Measurements from ENCODE around the gene NCAM1.

The NCAM1 gene

DNA sequence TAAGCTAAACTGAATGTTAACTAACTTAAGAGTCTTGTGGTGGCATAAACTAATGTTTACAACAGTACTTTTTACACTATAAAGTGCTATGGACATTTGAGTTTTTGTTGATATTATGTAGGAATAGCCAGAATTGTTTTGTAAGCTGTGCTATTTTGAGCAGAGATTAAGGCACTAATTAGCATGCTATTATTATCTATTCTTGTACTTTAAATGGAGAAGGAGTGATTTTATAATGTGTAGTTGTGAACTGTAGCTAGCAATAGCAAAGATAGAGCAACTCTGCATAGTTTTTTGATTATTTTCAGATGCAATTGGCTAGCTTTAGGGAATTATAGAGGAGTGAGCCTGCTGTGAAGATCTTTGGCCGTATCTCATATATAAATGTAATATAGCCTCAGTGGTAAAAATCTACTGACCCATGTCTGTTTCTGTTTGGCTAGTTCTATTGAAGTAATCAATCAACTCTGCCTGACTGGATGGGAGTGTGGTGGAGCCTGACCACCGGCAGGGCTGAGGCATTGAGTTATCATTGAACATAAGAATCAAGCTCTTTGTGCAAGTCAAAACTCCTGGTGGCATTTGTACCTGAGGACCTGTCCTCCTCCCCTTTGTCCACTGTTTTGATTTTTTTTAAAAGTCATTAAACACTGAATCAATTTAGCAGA is 34.3 kb downstream of the NCAM1 start:
- no peaks in the 10 kb centered on the region for H3K4me1 Mint-ChIP-seq
- H3K9me3 Mint-ChIP-seq = no peaks in the 10 kb centered on the region
- H3K4me3 Mint-ChIP-seq = no peak overlapping the region
- no peak for DNase-seq (ENCODE audit: low spot score in 2 of 2)
- H3K27ac Mint-ChIP-seq = no peak overlapping the region
- H3K36me3 Mint-ChIP-seq = no peaks in the 10 kb centered on the region
- ATAC-seq = no peak

GRCh38 chr11:112996994-112997393 is 35.8 kb downstream of the NCAM1 start:
- H3K9me3 Mint-ChIP-seq = no peaks in the 10 kb centered on the region
- H3K36me3 Mint-ChIP-seq = no peaks in the 10 kb centered on the region
- H3K4me1 Mint-ChIP-seq = no peaks in the 10 kb centered on the region
- H3K27ac Mint-ChIP-seq = no peak overlapping the region
- H3K4me3 Mint-ChIP-seq = no peak overlapping the region
- DNase-seq (ENCODE audit: low spot score in 2 of 2) = no peak
- ATAC-seq = no peak

- ATAC-seq (no peak), DNase-seq (ENCODE audit: low spot score in 2 of 2) (no peak)
- Mint-ChIP-seq H3K36me3 (no peaks in the 10 kb centered on the region), H3K4me3 (no peak overlapping the region), H3K27ac (no peak overlapping the region), H3K9me3 (no peaks in the 10 kb centered on the region), H3K4me1 (no peaks in the 10 kb centered on the region)
Observed at GRCh38 chr11:112997857-112998466, 36.7 kb downstream of the NCAM1 start.

GRCh38 chr11:112999520-112999919 is 38.3 kb downstream of the NCAM1 start:
- DNase-seq (ENCODE audit: low spot score in 2 of 2) (no peak), ATAC-seq (no peak)
- H3K36me3 Mint-ChIP-seq = no peaks in the 10 kb centered on the region
- no peaks in the 10 kb centered on the region for H3K4me1 Mint-ChIP-seq
- no peak overlapping the region for H3K4me3 Mint-ChIP-seq
- no peak overlapping the region for H3K27ac Mint-ChIP-seq
- no peaks in the 10 kb centered on the region for H3K9me3 Mint-ChIP-seq

- no peaks in the 10 kb centered on the region for H3K9me3 Mint-ChIP-seq
- no peak overlapping the region for H3K27ac Mint-ChIP-seq
- H3K4me3 Mint-ChIP-seq = no peak overlapping the region
- no peak for ATAC-seq
- DNase-seq (ENCODE audit: low spot score in 2 of 2) = no peak
- no peaks in the 10 kb centered on the region for H3K4me1 Mint-ChIP-seq
- H3K36me3 Mint-ChIP-seq = no peaks in the 10 kb centered on the region
Observed at GRCh38 chr11:113001709-113002108, 40.5 kb downstream of the NCAM1 start.

- no peaks in the 10 kb centered on the region for H3K36me3 Mint-ChIP-seq
- no peak overlapping the region for H3K27ac Mint-ChIP-seq
- no peaks in the 10 kb centered on the region for H3K4me1 Mint-ChIP-seq
- H3K9me3 Mint-ChIP-seq = peaks cover 2% of the 10 kb centered on the region
- no peak overlapping the region for H3K4me3 Mint-ChIP-seq
- ATAC-seq (no peak), DNase-seq (ENCODE audit: low spot score in 2 of 2) (no peak)
Observed at GRCh38 chr11:113006896-113007445, 45.8 kb downstream of the NCAM1 start.

DNA sequence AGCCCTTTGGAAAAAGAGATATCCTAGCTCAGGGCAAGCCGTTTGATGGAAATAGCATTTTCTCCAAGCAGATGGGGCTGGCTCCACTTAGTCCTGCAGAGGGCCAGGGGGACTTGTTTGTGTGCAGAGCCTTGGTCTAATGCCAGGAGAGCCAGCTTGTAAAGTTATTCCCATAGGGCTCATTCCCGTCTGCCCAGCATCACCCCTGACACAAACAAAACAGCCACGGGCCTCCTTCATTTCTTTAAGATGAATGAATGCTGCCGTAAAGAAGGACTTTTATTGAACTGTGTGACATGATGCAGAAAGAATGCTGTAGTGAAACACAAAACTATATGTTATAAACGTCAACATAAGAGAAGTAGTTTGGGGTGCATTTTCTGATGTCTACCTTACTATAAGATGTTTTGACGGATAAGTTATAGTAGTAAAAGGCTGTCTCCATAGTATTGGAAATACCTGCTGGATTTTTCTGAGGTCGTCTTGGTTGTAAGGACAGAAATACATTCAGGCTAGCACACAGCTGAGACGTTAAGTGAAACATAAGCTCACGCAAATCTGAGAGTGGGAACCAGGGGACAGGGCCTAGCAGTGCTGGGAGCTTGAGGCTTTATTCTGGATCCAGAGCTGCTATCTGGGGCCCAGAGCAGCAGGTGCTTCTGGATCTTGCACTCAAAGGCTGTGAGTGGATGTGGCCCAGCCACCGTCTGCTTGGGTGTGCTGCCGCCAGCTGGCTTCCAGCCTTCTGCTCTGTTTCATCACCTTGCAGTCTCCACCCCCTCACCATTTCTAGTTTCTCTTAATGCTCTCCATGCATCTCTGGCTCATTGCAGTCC is 53.3 kb downstream of the NCAM1 start:
- Mint-ChIP-seq H3K27ac (no peak overlapping the region), H3K36me3 (no peaks in the 10 kb centered on the region), H3K9me3 (peaks cover 2% of the 10 kb centered on the region), H3K4me1 (no peaks in the 10 kb centered on the region), H3K4me3 (no peak overlapping the region)
- no peak for ATAC-seq
- no peak for DNase-seq (ENCODE audit: low spot score in 2 of 2)

DNA sequence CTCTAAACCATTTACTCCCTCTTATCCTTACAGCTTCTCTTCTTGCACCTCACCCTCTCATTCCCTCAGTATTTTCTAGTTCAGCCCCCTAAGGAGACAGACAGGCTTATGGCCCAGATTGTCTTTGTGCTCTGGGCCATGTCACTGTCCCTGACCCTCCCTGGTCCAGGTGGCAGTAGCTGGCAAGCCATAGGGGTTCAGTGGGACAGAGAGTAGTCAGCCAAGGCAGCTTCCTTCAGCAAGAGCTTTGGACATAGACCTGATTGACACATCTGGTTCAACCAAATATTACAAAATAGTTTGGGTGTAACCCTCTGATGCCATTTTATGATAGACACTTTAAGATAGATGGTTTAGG is 53.9 kb downstream of the NCAM1 start:
- no peaks in the 10 kb centered on the region for H3K36me3 Mint-ChIP-seq
- H3K9me3 Mint-ChIP-seq = peaks cover 2% of the 10 kb centered on the region
- no peaks in the 10 kb centered on the region for H3K4me1 Mint-ChIP-seq
- H3K27ac Mint-ChIP-seq = no peak overlapping the region
- no peak overlapping the region for H3K4me3 Mint-ChIP-seq
- ATAC-seq (no peak), DNase-seq (ENCODE audit: low spot score in 2 of 2) (no peak)

- no peak for ATAC-seq
- H3K36me3 Mint-ChIP-seq = no peaks in the 10 kb centered on the region
- H3K27ac Mint-ChIP-seq = no peak overlapping the region
- no peak for DNase-seq (ENCODE audit: low spot score in 2 of 2)
- peaks cover under 1% of the 10 kb centered on the region for H3K9me3 Mint-ChIP-seq
- H3K4me1 Mint-ChIP-seq = no peaks in the 10 kb centered on the region
- no peak overlapping the region for H3K4me3 Mint-ChIP-seq
Observed at GRCh38 chr11:113016905-113017304, 55.7 kb downstream of the NCAM1 start.

GRCh38 chr11:113018913-113019312 is 57.7 kb downstream of the NCAM1 start:
- no peaks in the 10 kb centered on the region for H3K4me1 Mint-ChIP-seq
- no peak for ATAC-seq
- no peak overlapping the region for H3K27ac Mint-ChIP-seq
- DNase-seq (ENCODE audit: low spot score in 2 of 2) = no peak
- no peaks in the 10 kb centered on the region for H3K36me3 Mint-ChIP-seq
- no peaks in the 10 kb centered on the region for H3K9me3 Mint-ChIP-seq
- no peak overlapping the region for H3K4me3 Mint-ChIP-seq

DNA sequence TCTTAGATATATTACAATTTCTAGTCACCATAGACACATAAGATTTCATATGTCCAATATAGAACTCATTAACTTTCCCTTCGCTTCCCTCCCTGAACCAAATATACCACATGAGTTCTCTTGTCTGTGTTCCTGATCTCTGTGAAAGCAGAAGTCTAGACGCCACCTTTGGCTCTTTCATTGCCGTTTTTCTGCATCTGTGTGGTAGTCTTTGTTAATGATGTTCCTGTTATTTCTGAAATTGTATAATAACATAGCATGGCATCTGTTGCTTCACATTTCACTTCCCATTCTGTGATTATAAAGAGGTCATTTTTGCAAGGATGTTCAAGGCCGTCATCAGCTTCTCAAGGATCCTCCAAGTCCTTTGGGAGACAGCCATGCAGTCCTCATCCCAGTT is 58.5 kb downstream of the NCAM1 start:
- H3K27ac Mint-ChIP-seq = no peak overlapping the region
- no peaks in the 10 kb centered on the region for H3K9me3 Mint-ChIP-seq
- ATAC-seq = no peak
- H3K4me3 Mint-ChIP-seq = no peak overlapping the region
- no peak for DNase-seq (ENCODE audit: low spot score in 2 of 2)
- no peaks in the 10 kb centered on the region for H3K4me1 Mint-ChIP-seq
- H3K36me3 Mint-ChIP-seq = no peaks in the 10 kb centered on the region

GRCh38 chr11:113021111-113021510 is 59.9 kb downstream of the NCAM1 start:
- no peaks in the 10 kb centered on the region for H3K9me3 Mint-ChIP-seq
- no peak overlapping the region for H3K4me3 Mint-ChIP-seq
- H3K27ac Mint-ChIP-seq = no peak overlapping the region
- ATAC-seq (no peak), DNase-seq (ENCODE audit: low spot score in 2 of 2) (no peak)
- no peaks in the 10 kb centered on the region for H3K36me3 Mint-ChIP-seq
- no peaks in the 10 kb centered on the region for H3K4me1 Mint-ChIP-seq

DNA sequence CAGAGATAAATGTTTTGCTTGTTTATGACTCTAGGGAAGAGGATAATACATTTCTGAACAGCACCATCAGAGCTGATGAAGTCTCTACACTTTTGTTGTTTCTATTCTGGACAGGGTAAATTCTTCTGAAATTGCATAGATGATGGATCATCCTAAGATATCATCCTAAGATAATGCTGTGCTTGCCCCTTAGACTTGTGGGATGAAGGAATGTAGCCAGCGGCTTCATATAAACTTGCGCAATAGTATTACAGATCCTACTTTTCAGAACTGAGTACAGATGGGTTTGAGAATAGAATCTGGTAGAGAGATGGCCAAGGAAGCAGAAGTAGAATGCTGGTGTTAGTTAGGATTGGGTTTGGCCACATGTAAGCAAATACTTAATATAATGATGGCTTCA is 61.0 kb downstream of the NCAM1 start:
- Mint-ChIP-seq H3K27ac (no peak overlapping the region), H3K4me3 (no peak overlapping the region), H3K4me1 (no peaks in the 10 kb centered on the region), H3K9me3 (no peaks in the 10 kb centered on the region), H3K36me3 (no peaks in the 10 kb centered on the region)
- ATAC-seq = no peak
- DNase-seq (ENCODE audit: low spot score in 2 of 2) = no peak

- Mint-ChIP-seq H3K9me3 (no peaks in the 10 kb centered on the region), H3K36me3 (no peaks in the 10 kb centered on the region), H3K4me1 (no peaks in the 10 kb centered on the region), H3K4me3 (no peak overlapping the region), H3K27ac (no peak overlapping the region)
- ATAC-seq = no peak
- no peak for DNase-seq (ENCODE audit: low spot score in 2 of 2)
Observed at GRCh38 chr11:113023228-113023627, 62.0 kb downstream of the NCAM1 start.

DNA sequence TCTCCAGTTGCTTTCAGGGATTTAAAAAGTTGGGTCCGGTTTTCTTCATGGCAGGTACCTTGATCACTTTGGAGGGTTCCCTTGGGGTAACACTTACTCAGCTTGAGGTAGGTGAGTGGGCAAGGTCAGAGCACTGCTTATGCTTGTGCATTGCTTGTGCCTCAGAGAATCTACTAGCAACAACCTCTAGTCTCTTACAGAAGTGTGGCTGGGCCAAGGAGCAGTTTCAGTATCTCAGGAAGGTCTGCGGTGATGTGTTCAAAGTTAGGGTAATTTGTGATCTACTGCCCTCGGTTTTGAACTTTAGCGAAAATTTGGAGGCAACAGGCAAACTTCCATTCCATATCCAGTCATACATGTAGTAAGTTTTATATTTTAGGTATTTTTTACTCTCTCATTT is 62.8 kb downstream of the NCAM1 start:
- no peak overlapping the region for H3K27ac Mint-ChIP-seq
- H3K36me3 Mint-ChIP-seq = no peaks in the 10 kb centered on the region
- ATAC-seq = no peak
- no peak for DNase-seq (ENCODE audit: low spot score in 2 of 2)
- H3K4me3 Mint-ChIP-seq = no peak overlapping the region
- no peaks in the 10 kb centered on the region for H3K9me3 Mint-ChIP-seq
- H3K4me1 Mint-ChIP-seq = no peaks in the 10 kb centered on the region

- Mint-ChIP-seq H3K4me1 (no peaks in the 10 kb centered on the region), H3K4me3 (no peak overlapping the region), H3K36me3 (no peaks in the 10 kb centered on the region), H3K27ac (no peak overlapping the region), H3K9me3 (no peaks in the 10 kb centered on the region)
- ATAC-seq (no peak), DNase-seq (ENCODE audit: low spot score in 2 of 2) (no peak)
Observed at GRCh38 chr11:113026778-113027177, 65.6 kb downstream of the NCAM1 start.
